ENCODE results near the gene CCDC69.

The CCDC69 gene

DNA sequence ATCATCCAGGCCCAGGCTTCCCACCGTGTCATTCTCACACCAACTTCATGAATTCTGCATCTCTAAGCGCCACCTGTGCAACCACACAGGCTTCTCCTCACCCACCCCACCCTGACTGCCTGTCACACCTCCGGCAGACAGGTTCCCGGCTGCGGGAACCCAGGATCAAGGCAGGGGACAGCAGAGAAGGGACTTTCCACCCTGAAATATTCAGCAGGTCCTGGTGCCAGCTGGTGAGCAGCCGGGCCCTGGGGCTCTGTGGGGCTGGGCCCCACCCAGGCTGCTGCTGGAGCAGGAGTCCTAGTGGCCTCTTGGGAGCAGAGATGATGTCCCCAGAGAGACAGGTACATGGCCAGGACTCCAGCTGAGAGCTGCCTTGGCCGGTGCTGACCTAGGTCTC lies 79.0 kb downstream of the CCDC69 start:
- Histone ChIP-seq H3K36me3 (replicated peaks) (peaks cover 65% of the 10 kb centered on the region), H3K27me3 (replicated peaks) (no peaks in the 10 kb centered on the region), H3K27ac (no peak overlapping the region), H3K4me3 (ENCODE audit: low read depth, low read length) (no peak overlapping the region)
- TF ChIP-seq, protein P1, sequence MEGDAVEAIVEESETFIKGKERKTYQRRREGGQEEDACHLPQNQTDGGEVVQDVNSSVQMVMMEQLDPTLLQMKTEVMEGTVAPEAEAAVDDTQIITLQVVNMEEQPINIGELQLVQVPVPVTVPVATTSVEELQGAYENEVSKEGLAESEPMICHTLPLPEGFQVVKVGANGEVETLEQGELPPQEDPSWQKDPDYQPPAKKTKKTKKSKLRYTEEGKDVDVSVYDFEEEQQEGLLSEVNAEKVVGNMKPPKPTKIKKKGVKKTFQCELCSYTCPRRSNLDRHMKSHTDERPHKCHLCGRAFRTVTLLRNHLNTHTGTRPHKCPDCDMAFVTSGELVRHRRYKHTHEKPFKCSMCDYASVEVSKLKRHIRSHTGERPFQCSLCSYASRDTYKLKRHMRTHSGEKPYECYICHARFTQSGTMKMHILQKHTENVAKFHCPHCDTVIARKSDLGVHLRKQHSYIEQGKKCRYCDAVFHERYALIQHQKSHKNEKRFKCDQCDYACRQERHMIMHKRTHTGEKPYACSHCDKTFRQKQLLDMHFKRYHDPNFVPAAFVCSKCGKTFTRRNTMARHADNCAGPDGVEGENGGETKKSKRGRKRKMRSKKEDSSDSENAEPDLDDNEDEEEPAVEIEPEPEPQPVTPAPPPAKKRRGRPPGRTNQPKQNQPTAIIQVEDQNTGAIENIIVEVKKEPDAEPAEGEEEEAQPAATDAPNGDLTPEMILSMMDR (IDR thresholded peaks at IDR 0.05; ENCODE audit: low read depth, low read length, missing control alignments), result no peak
- in situ Hi-C loops (cut with HindIII; ENCODE audit: low pct_ligation_motif_present, low sequenced_read_pairs), result no loop called here
- no peak for DNase-seq

DNA sequence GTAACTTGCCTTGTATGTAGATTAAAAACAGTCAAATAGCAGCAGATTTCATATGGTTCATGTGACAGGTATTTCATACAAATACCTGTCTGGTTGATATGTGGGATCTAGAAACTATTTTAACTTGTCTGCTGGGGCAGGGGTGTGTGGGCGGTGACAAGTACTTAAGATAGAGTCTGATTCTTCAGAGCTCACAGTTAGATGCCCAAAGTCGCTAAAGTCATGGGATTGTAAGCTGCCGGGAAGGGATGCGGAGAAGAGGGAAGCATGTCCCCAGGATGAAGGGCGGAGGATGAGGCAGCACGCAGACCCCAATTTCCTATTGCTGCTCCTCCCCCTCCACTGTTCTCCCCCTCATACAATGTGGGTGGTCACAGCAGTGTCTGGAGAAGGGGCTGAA lies 79.6 kb downstream of the CCDC69 start:
- Histone ChIP-seq H3K27ac (no peak overlapping the region), H3K27me3 (replicated peaks) (no peaks in the 10 kb centered on the region), H3K4me3 (ENCODE audit: low read depth, low read length) (no peak overlapping the region), H3K36me3 (replicated peaks) (peaks cover 69% of the 10 kb centered on the region)
- in situ Hi-C loops (cut with HindIII; ENCODE audit: low pct_ligation_motif_present, low sequenced_read_pairs), result no loop called here
- no peak for DNase-seq
- TF ChIP-seq, protein P1 (IDR thresholded peaks at IDR 0.05; ENCODE audit: low read depth, low read length, missing control alignments), result no peak

DNA sequence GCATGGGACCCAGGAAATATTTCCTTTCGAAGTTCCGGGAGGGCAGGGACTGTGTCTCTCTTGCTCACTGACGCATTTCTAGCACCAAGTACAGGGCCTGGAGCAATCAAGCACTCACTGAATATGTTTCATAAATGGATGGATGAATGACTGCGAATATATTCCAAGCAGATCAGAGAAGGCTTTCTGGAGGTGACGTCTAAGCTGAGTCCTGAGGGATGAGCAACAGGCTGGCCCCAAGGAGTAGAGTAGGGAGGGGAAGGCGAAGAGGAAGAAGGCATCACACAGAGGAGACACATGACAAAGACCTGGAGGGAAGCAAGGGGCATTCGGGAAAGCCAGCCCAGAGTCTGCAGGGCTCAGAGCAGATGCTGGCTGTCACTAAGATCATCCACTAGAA lies 80.2 kb downstream of the CCDC69 start:
- H3K36me3 ChIP-seq (replicated peaks), result peaks cover 75% of the 10 kb centered on the region
- no peaks in the 10 kb centered on the region for H3K27me3 ChIP-seq (replicated peaks)
- DNase-seq, result no peak
- TF ChIP-seq, protein P1 (IDR thresholded peaks at IDR 0.05; ENCODE audit: low read depth, low read length, missing control alignments), result no peak
- in situ Hi-C loops (cut with HindIII; ENCODE audit: low pct_ligation_motif_present, low sequenced_read_pairs), result no loop called here
- no peak overlapping the region for H3K4me3 ChIP-seq (ENCODE audit: low read depth, low read length)
- no peak overlapping the region for H3K27ac ChIP-seq

DNA sequence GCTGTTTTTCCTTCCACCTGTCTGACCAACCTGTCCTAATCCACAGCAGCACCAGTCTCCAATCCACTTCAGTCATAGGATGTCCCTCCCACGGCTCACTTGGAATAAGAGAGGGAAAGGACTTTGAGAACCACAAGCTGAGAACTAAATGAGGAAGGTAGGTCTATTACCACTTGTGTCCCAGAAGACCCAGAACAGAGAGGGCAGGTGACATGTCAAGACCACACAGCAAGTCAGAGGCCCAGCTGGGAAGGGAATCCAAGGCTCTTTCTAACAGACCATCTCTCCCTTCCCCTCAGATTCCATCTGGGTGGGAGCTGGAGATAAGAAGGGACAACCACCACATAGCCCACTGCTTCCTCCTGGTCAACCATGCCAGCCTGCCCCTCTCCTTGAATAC lies 81.0 kb downstream of the CCDC69 start:
- no peak overlapping the region for H3K27ac ChIP-seq
- in situ Hi-C loops (cut with HindIII; ENCODE audit: low pct_ligation_motif_present, low sequenced_read_pairs), result no loop called here
- no peaks in the 10 kb centered on the region for H3K27me3 ChIP-seq (replicated peaks)
- TF ChIP-seq, protein P1 (IDR thresholded peaks at IDR 0.05; ENCODE audit: low read depth, low read length, missing control alignments), result no peak
- no peak for DNase-seq
- H3K4me3 ChIP-seq (ENCODE audit: low read depth, low read length), result no peak overlapping the region
- peaks cover 82% of the 10 kb centered on the region for H3K36me3 ChIP-seq (replicated peaks)

DNA sequence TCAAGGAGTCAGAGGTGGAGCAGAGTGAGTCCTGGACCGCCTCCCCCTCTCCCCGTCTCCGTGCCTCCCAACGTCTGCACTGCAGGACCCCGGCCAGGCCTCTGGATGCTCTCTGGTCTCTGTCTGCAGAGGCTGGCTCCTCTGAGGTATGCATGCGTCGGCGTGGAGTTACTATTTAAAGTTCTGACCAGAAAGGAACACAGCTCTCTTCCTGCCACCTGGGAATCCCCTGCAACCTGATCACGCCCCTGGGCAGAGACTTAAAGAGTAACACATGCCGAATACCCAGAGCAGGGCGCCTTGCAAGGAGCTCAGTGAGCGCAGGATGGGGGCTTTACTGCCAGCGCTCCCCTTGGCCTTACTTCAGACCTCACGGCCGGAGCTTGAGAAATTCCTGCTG lies 82.4 kb downstream of the CCDC69 start:
- in situ Hi-C loops (cut with HindIII; ENCODE audit: low pct_ligation_motif_present, low sequenced_read_pairs), result no loop called here
- H3K27me3 ChIP-seq (replicated peaks), result no peaks in the 10 kb centered on the region
- peaks cover 83% of the 10 kb centered on the region for H3K36me3 ChIP-seq (replicated peaks)
- H3K4me3 ChIP-seq (ENCODE audit: low read depth, low read length), result no peak overlapping the region
- no peak overlapping the region for H3K27ac ChIP-seq
- TF ChIP-seq, protein P1 (IDR thresholded peaks at IDR 0.05; ENCODE audit: low read depth, low read length, missing control alignments), result no peak
- peak; percentile 28 for DNase-seq

DNA sequence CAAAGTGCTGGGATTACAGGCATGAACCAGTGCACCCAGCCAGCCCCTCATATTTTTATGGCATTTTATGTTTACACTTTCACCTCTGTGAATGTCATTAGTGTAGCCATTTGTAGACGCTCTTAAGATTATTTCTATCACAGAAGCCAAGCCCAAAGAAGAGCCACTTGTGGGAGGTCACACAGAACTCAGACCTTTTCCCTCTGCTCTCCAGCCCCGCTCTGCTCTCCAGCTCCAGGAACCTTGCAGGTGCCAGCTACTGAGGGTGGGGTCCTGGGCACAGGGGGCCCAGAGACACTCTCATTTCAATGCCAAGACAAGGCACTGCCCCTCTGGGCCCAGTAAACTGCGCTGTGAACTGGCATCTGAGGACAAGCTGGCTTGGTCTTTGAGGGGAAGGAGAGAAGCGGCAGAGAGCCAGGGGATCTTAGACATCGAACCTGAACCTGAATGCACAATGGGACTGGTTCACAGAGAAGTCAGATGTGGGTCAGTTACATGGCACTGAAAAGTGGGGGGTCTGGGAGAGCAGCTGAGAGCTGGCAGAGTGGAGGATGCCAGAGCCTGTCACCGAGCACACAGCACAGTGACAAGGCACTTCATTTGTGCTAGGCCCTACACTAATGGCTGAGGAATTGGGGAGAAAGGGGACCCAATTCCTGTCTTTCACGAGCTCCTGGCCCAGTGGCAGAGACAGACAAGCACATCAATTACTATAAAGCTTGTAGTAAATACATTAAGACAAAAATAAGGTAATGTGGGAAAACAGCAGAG lies 83.0 kb downstream of the CCDC69 start:
- no peak for DNase-seq
- in situ Hi-C loops (cut with HindIII; ENCODE audit: low pct_ligation_motif_present, low sequenced_read_pairs), result no loop called here
- Histone ChIP-seq H3K27me3 (replicated peaks) (no peaks in the 10 kb centered on the region), H3K4me3 (ENCODE audit: low read depth, low read length) (no peak overlapping the region), H3K27ac (no peak overlapping the region), H3K36me3 (replicated peaks) (peaks cover 83% of the 10 kb centered on the region)
- TF ChIP-seq, protein P1 (IDR thresholded peaks at IDR 0.05; ENCODE audit: low read depth, low read length, missing control alignments), result no peak

All from brain microvascular endothelial cell (primary cell).